HFFc6 (cell line): ENCODE data around the gene ATP1B2. TPM values are rescaled to one million over a fixed set of nuclear protein-coding genes. Genes with fewer than 3 reads are reported as not detected.

ENCODE experiments used
- DNase-seq: peaks from one replicate; pipeline ENCODE4 v3.0.0-alpha.2; 2018
- H3K27ac Mint-ChIP-seq: 2 replicates; pipeline ENCODE4 v1.8.0; 2020; ENCODE audit warnings: mild to moderate bottlenecking, mixed read lengths
- H3K27me3 Mint-ChIP-seq: 2 replicates; pipeline ENCODE4 v1.8.0; 2021; ENCODE audit warnings: mild to moderate bottlenecking, moderate library complexity, mixed read lengths; ENCODE audit not compliant: insufficient read depth
- H3K36me3 Mint-ChIP-seq: 2 replicates; pipeline ENCODE4 v1.8.0; 2021; ENCODE audit warnings: low read depth, mixed read lengths
- H3K4me1 Mint-ChIP-seq: 2 replicates; pipeline ENCODE4 v1.8.0; 2020; ENCODE audit warnings: low read depth, mixed read lengths
- H3K4me3 Mint-ChIP-seq: 2 replicates; pipeline ENCODE4 v1.8.0; 2020; ENCODE audit warnings: mild to moderate bottlenecking, moderate library complexity, mixed read lengths
- H3K9me3 Mint-ChIP-seq: 2 replicates; pipeline ENCODE4 v1.8.0; 2020; ENCODE audit warnings: mild to moderate bottlenecking, mixed read lengths
- CTCF ChIP-seq: fragments of 200-600 bp; sonication (generic); IDR thresholded peaks from 2 replicates; pipeline ENCODE4 v1.5.0; 2021; ENCODE audit warnings: antibody characterized with exemption, mild to moderate bottlenecking
- total RNA-seq, 6 experiments: library from RNA; stranded (reverse); fragmentation: NEBNext Ultra II Directional; extraction: Animal tissue kit (Norgen Biotek cat#: 25700); gene quantifications; 2 replicates in 1 of 6; 3 replicates in 5 of 6; pipeline ENCODE4 v1.2.3, GENCODE V29; 2021

Gene ATP1B2
- total RNA-seq, 6 experiments from 2014 or later = not detected

GRCh38 chr17:7667656-7668406 lies 17.1 kb downstream of the ATP1B2 start:
- no peak overlapping the region for H3K27ac Mint-ChIP-seq
- no peaks in the 10 kb centered on the region for H3K9me3 Mint-ChIP-seq
- no peaks in the 10 kb centered on the region for H3K4me1 Mint-ChIP-seq
- no peak for TF ChIP-seq CTCF
- H3K36me3 Mint-ChIP-seq = peaks cover 17% of the 10 kb centered on the region
- H3K27me3 Mint-ChIP-seq = no peaks in the 10 kb centered on the region
- DNase-seq = no peak
- H3K4me3 Mint-ChIP-seq = no peak overlapping the region

- Mint-ChIP-seq H3K9me3 (peaks cover 4% of the 10 kb centered on the region; the same call in 1 of the 2 replicates), H3K4me3 (no peak overlapping the region), H3K27ac (no peak overlapping the region), H3K36me3 (peaks cover 22% of the 10 kb centered on the region), H3K4me1 (no peaks in the 10 kb centered on the region), H3K27me3 (no peaks in the 10 kb centered on the region)
- no peak for DNase-seq
- TF ChIP-seq CTCF = no peak
These were observed 17.8 kb downstream of the ATP1B2 start for GRCh38 chr17:7668482-7668881.

- peak; percentile 70 for TF ChIP-seq CTCF
- Mint-ChIP-seq H3K9me3 (peaks cover 11% of the 10 kb centered on the region; the same call in 1 of the 2 replicates), H3K4me3 (no peak overlapping the region), H3K4me1 (peaks cover 13% of the 10 kb centered on the region), H3K27me3 (peaks cover 2% of the 10 kb centered on the region; the same call in 1 of the 2 replicates), H3K36me3 (peaks cover 34% of the 10 kb centered on the region), H3K27ac (no peak overlapping the region)
- peak; percentile 1 for DNase-seq
These were observed 22.5 kb downstream of the ATP1B2 start for GRCh38 chr17:7673239-7673638.

GRCh38 chr17:7674934-7675333 lies 24.2 kb downstream of the ATP1B2 start:
- H3K27ac Mint-ChIP-seq = no peak overlapping the region
- DNase-seq = no peak
- peaks cover 13% of the 10 kb centered on the region for H3K4me1 Mint-ChIP-seq
- no peak overlapping the region for H3K4me3 Mint-ChIP-seq
- H3K36me3 Mint-ChIP-seq = peaks cover 34% of the 10 kb centered on the region
- peaks cover 11% of the 10 kb centered on the region; the same call in 1 of the 2 replicates for H3K9me3 Mint-ChIP-seq
- no peak for TF ChIP-seq CTCF
- H3K27me3 Mint-ChIP-seq = peaks cover 2% of the 10 kb centered on the region; the same call in 1 of the 2 replicates

- H3K4me1 Mint-ChIP-seq = peaks cover 13% of the 10 kb centered on the region
- H3K36me3 Mint-ChIP-seq = peaks cover 27% of the 10 kb centered on the region
- H3K27me3 Mint-ChIP-seq = peaks cover 2% of the 10 kb centered on the region; the same call in 1 of the 2 replicates
- peaks cover 11% of the 10 kb centered on the region; the same call in 1 of the 2 replicates for H3K9me3 Mint-ChIP-seq
- no peak for DNase-seq
- H3K27ac Mint-ChIP-seq = no peak overlapping the region
- no peak overlapping the region for H3K4me3 Mint-ChIP-seq
- TF ChIP-seq CTCF = no peak
These were observed 25.8 kb downstream of the ATP1B2 start for GRCh38 chr17:7676533-7676932.
